Measurements from ENCODE around the gene UTP25. TPM values are rescaled to one million over a fixed set of nuclear protein-coding genes. Genes with fewer than 3 reads are reported as not detected.

UTP25 gene
- total RNA-seq, 1 experiment from 2014 or later = 9.5 TPM

DNA sequence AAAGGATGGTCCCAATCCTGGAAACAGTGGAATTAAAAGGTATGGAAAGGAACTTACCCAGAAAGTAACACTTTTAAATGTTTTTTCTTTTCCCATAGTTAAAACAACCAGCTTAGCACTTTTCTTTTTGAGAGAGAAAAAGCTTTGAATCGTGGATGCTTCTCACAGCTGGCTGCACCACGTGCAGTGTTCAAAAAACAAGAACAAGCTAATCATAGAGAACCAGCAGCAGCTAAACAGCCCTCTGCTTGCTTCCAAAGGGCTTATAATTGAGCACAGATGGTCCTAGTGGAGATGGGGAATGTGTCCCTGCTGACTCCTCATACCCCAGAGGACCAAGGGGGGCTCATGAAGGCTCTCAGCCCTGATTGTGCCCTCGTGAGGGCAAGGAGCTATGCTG, 26.4 kb downstream of the UTP25 start:
- Histone ChIP-seq H3K4me3 (ENCODE audit: low read depth in 2 of 2, low read length in 2 of 2) (no peak overlapping the region), H3K27ac (ENCODE audit: low read length) (no peak overlapping the region), H3K4me1 (ENCODE audit: control insufficient read depth, insufficient read depth, low read length) (no peaks in the 10 kb centered on the region), H3K27me3 (ENCODE audit: control insufficient read depth, insufficient read depth, low read length) (no peaks in the 10 kb centered on the region), H3K36me3 (ENCODE audit: control insufficient read depth, insufficient read depth, low read length) (peaks cover 22% of the 10 kb centered on the region), H3K9me3 (ENCODE audit: control insufficient read depth, insufficient read depth, low read depth, low read length) (no peaks in the 10 kb centered on the region)
- in situ Hi-C loops (cut with HindIII; ENCODE audit: low pct_unique_long_range_greater_than_20kb, low sequenced_read_pairs) = no loop called here
- DNase-seq (ENCODE audit: low read depth, low spot score) = no peak
- ChIA-PET POLR2A (interaction anchor here (0.6 kb wide), 1 partner anchor 100 kb away, joined by 8 read pairs; no protein-coding TSS in a partner anchor), CTCF (interaction anchor here (0.6 kb wide), 1 partner anchor 1414 kb away, joined by 10 read pairs; no protein-coding TSS in a partner anchor)
- TF ChIP-seq, protein P1, sequence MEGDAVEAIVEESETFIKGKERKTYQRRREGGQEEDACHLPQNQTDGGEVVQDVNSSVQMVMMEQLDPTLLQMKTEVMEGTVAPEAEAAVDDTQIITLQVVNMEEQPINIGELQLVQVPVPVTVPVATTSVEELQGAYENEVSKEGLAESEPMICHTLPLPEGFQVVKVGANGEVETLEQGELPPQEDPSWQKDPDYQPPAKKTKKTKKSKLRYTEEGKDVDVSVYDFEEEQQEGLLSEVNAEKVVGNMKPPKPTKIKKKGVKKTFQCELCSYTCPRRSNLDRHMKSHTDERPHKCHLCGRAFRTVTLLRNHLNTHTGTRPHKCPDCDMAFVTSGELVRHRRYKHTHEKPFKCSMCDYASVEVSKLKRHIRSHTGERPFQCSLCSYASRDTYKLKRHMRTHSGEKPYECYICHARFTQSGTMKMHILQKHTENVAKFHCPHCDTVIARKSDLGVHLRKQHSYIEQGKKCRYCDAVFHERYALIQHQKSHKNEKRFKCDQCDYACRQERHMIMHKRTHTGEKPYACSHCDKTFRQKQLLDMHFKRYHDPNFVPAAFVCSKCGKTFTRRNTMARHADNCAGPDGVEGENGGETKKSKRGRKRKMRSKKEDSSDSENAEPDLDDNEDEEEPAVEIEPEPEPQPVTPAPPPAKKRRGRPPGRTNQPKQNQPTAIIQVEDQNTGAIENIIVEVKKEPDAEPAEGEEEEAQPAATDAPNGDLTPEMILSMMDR (IDR thresholded peaks at IDR 0.05) = no peak
- intact Hi-C loops (cut with micrococcal nuclease; ENCODE audit: unreplicated experiment) = no loop called here
- no TSS peak for BruUV-seq (replicated peaks)
- ATAC-seq = no peak

DNA sequence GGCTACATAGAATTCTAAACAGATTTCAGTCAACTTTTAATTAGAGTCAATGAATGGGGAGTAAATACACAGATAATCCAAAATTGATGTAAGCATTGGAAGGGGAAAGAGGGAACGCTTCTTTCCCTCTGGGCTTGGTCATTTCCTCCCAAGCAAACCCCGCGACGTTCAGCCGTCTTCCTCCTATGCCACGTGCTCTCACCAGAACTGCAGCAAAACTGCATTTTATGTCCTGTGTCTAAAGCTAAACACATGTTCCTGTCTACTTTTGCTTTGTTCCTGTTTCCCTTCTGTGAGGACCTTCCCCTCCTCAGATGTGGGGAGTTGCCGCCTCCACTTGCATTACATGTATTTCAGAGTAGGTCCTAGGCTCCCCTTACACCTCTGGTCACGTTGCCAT, 27.2 kb downstream of the UTP25 start:
- no TSS peak for BruUV-seq (replicated peaks)
- CTCF ChIA-PET = no interaction called here
- in situ Hi-C loops (cut with HindIII; ENCODE audit: low pct_unique_long_range_greater_than_20kb, low sequenced_read_pairs) (no loop called here), intact Hi-C loops (cut with micrococcal nuclease; ENCODE audit: unreplicated experiment) (no loop called here)
- H3K36me3 ChIP-seq (ENCODE audit: control insufficient read depth, insufficient read depth, low read length) = peaks cover 22% of the 10 kb centered on the region
- TF ChIP-seq SIN3A (IDR thresholded peaks at IDR 0.05; ENCODE audit: borderline replicate concordance, insufficient read depth, low read depth, low read length) (no peak), POLR2AphosphoS5 (IDR thresholded peaks at IDR 0.05; ENCODE audit: low read depth, low read length) (no peak)
- TF ChIP-seq, protein P2, sequence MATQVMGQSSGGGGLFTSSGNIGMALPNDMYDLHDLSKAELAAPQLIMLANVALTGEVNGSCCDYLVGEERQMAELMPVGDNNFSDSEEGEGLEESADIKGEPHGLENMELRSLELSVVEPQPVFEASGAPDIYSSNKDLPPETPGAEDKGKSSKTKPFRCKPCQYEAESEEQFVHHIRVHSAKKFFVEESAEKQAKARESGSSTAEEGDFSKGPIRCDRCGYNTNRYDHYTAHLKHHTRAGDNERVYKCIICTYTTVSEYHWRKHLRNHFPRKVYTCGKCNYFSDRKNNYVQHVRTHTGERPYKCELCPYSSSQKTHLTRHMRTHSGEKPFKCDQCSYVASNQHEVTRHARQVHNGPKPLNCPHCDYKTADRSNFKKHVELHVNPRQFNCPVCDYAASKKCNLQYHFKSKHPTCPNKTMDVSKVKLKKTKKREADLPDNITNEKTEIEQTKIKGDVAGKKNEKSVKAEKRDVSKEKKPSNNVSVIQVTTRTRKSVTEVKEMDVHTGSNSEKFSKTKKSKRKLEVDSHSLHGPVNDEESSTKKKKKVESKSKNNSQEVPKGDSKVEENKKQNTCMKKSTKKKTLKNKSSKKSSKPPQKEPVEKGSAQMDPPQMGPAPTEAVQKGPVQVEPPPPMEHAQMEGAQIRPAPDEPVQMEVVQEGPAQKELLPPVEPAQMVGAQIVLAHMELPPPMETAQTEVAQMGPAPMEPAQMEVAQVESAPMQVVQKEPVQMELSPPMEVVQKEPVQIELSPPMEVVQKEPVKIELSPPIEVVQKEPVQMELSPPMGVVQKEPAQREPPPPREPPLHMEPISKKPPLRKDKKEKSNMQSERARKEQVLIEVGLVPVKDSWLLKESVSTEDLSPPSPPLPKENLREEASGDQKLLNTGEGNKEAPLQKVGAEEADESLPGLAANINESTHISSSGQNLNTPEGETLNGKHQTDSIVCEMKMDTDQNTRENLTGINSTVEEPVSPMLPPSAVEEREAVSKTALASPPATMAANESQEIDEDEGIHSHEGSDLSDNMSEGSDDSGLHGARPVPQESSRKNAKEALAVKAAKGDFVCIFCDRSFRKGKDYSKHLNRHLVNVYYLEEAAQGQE (IDR thresholded peaks at IDR 0.05; ENCODE audit: insufficient read depth in 1 of 2, low read depth in 2 of 2, low read length in 1 of 2) = no peak
- TF ChIP-seq, protein P1 (IDR thresholded peaks at IDR 0.05) = no peak
- H3K4me3 ChIP-seq (ENCODE audit: low read depth in 2 of 2, low read length in 2 of 2) = no peak overlapping the region
- no peak overlapping the region for H3K27ac ChIP-seq (ENCODE audit: low read length)
- H3K4me1 ChIP-seq (ENCODE audit: control insufficient read depth, insufficient read depth, low read length) = no peaks in the 10 kb centered on the region
- no peaks in the 10 kb centered on the region for H3K27me3 ChIP-seq (ENCODE audit: control insufficient read depth, insufficient read depth, low read length)
- no peaks in the 10 kb centered on the region for H3K9me3 ChIP-seq (ENCODE audit: control insufficient read depth, insufficient read depth, low read depth, low read length)
- POLR2A ChIA-PET = no interaction called here
- DNase-seq (ENCODE audit: low read depth, low spot score) (no peak), ATAC-seq (no peak)

DNA sequence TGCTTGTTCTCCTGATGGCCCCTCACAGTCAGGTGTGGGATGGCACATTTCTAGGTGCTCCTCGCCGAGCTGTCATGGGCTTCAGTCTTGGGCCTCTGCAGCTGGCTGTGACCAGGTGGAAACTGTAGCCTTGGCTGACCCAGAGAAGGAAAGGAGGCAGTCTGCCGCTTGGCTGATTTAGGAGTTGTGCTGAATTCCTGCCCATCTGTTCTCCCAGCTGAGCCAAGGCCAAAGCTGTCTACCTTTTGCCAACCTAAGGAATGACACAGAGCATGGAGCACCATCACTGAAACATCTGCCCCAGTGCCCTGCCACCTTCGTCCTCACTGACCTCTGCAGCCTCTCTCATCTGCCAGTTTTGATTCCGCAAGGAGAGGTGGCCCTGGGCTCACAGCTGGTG, 27.9 kb downstream of the UTP25 start:
- ChIA-PET POLR2A (no interaction called here), CTCF (no interaction called here)
- Histone ChIP-seq H3K9me3 (ENCODE audit: control insufficient read depth, insufficient read depth, low read depth, low read length) (no peaks in the 10 kb centered on the region), H3K4me1 (ENCODE audit: control insufficient read depth, insufficient read depth, low read length) (no peaks in the 10 kb centered on the region), H3K27me3 (ENCODE audit: control insufficient read depth, insufficient read depth, low read length) (no peaks in the 10 kb centered on the region), H3K36me3 (ENCODE audit: control insufficient read depth, insufficient read depth, low read length) (peaks cover 22% of the 10 kb centered on the region), H3K27ac (ENCODE audit: low read length) (no peak overlapping the region), H3K4me3 (ENCODE audit: low read depth in 2 of 2, low read length in 2 of 2) (no peak overlapping the region)
- no peak for ATAC-seq
- intact Hi-C loops (cut with micrococcal nuclease; ENCODE audit: unreplicated experiment) (no loop called here), in situ Hi-C loops (cut with HindIII; ENCODE audit: low pct_unique_long_range_greater_than_20kb, low sequenced_read_pairs) (no loop called here)
- no peak for DNase-seq (ENCODE audit: low read depth, low spot score)
- no TSS peak for BruUV-seq (replicated peaks)
- TF ChIP-seq, protein P1 (IDR thresholded peaks at IDR 0.05) = no peak
- no peak for TF ChIP-seq SIN3A (IDR thresholded peaks at IDR 0.05; ENCODE audit: borderline replicate concordance, insufficient read depth, low read depth, low read length)
- TF ChIP-seq, protein P2 (IDR thresholded peaks at IDR 0.05; ENCODE audit: insufficient read depth in 1 of 2, low read depth in 2 of 2, low read length in 1 of 2) = no peak
- TF ChIP-seq TCF7L2 (IDR thresholded peaks at IDR 0.05; ENCODE audit: low read depth, low read length) = no peak
- no peak for TF ChIP-seq POLR2AphosphoS5 (IDR thresholded peaks at IDR 0.05; ENCODE audit: low read depth, low read length)

All from Panc1 (cell line).